Endothelial cell of umbilical vein (primary cell): ENCODE results near the gene ANKRD12. TPM values are rescaled to one million over a fixed set of nuclear protein-coding genes. Genes with fewer than 3 reads are reported as not detected.

Source experiments
- BruUV-seq: library from RNA; stranded (reverse); fragments of 400-500 nt; replicated peaks from 2 replicates; lab custom pipeline; 2021; lab: Mats Ljungman, UMichigan
- CTCF ChIA-PET: fragments of 300-600, 350-600 bp; sonication (Branson Sonifier 250); formaldehyde crosslinking; loops from one replicate; lab custom pipeline; 2021; ENCODE audit warnings: antibody characterized with exemption, inconsistent platforms; lab: Charles Lee
- POLR2A ChIA-PET: fragments of 300-600, 350-600 bp; sonication (Branson Sonifier 250); formaldehyde crosslinking; loops from one replicate; lab custom pipeline; 2021; ENCODE audit warnings: antibody characterized with exemption, inconsistent platforms; lab: Charles Lee
- DNase-seq: peaks from one replicate; pipeline ENCODE4 v3.0.0-alpha.2; 2011; ENCODE audit warnings: low read depth, low spot score
- FAIRE-seq: peaks from 2 replicates; lab custom pipeline; 2011; peaks lifted over from hg19 to GRCh38; lab: Jason Lieb, UNC
- H2AFZ ChIP-seq: 2 replicates; pipeline ENCODE4 v1.6.0; 2012; ENCODE audit warnings: low read depth, low read length, control low read depth, inconsistent platforms
- H3K27ac ChIP-seq: 2 replicates; pipeline ENCODE4 v1.5.1; 2011; ENCODE audit warnings: low read depth, mild to moderate bottlenecking, control low read depth, low read length, moderate library complexity; ENCODE audit not compliant: insufficient read depth
- H3K27me3 ChIP-seq, 2 experiments: 2 replicates each; pipeline versions ENCODE4 v1.6.0 to v1.6.1; 2011; ENCODE audit warnings: low read length in 2 of 2, mixed read lengths in 1 of 2; ENCODE audit not compliant: control insufficient read depth in 2 of 2, insufficient read depth in 2 of 2
- H3K36me3 ChIP-seq, 2 experiments: 2 replicates in 1 of 2; 3 replicates in 1 of 2; pipeline ENCODE4 v1.5.1; 2011; ENCODE audit warnings: low read length in 2 of 2, mild to moderate bottlenecking in 1 of 2, moderate library complexity in 1 of 2; ENCODE audit not compliant: control insufficient read depth in 2 of 2, insufficient read depth in 2 of 2; ENCODE audit errors: extremely low read depth in 1 of 2
- H3K4me1 ChIP-seq: 3 replicates; pipeline ENCODE4 v1.5.1; 2011; ENCODE audit warnings: mild to moderate bottlenecking, low read length; ENCODE audit not compliant: control insufficient read depth, insufficient read depth; ENCODE audit errors: extremely low read depth
- H3K4me2 ChIP-seq: 2 replicates; pipeline ENCODE4 v1.6.1; 2011; ENCODE audit warnings: low read length, control low read depth, mixed read lengths; ENCODE audit not compliant: insufficient read depth
- H3K4me3 ChIP-seq, 3 experiments: fragments of 200-600 bp in 1 of 3; sonication (generic), shearing (Covaris generic) in 1 of 3; replicated peaks in 1 of 3; 2 replicates each; pipeline ENCODE4 v1.5.1; 2011 to 2016; ENCODE audit warnings: control low read depth in 3 of 3, low read length in 3 of 3, mild to moderate bottlenecking in 2 of 3, inconsistent platforms in 1 of 3, low read depth in 1 of 3, moderate library complexity in 1 of 3; ENCODE audit not compliant: insufficient read depth in 1 of 3
- H3K79me2 ChIP-seq: 2 replicates; pipeline ENCODE4 v1.6.0; 2012; ENCODE audit warnings: low read length, inconsistent platforms; ENCODE audit not compliant: control insufficient read depth, insufficient read depth
- H3K9ac ChIP-seq: replicated peaks from 2 replicates; pipeline ENCODE3; 2011; ENCODE audit warnings: low read length, control low read depth; ENCODE audit not compliant: insufficient read depth; ENCODE audit errors: extremely low read depth
- H3K9me1 ChIP-seq: replicated peaks from 3 replicates; pipeline ENCODE4 v1.6.0; 2011; ENCODE audit warnings: mild to moderate bottlenecking, low read length; ENCODE audit not compliant: control insufficient read depth, insufficient read depth; ENCODE audit errors: extremely low read depth
- H3K9me3 ChIP-seq: replicated peaks from 2 replicates; pipeline ENCODE4 v1.5.1; 2012; ENCODE audit warnings: low read length, inconsistent platforms; ENCODE audit not compliant: control insufficient read depth, insufficient read depth
- H4K20me1 ChIP-seq: replicated peaks from 2 replicates; pipeline ENCODE3; 2011; ENCODE audit warnings: mild to moderate bottlenecking, low read length; ENCODE audit not compliant: control insufficient read depth, insufficient read depth; ENCODE audit errors: extremely low read depth
- CTCF ChIP-seq, 2 donors: IDR thresholded peaks; 1 replicate in 1 of 2; 2 replicates in 1 of 2; pipeline ENCODE4 v1.5.1; 2011; ENCODE audit warnings: low read length in 2 of 2, mild to moderate bottlenecking in 2 of 2, moderate library complexity in 2 of 2, control low read depth in 1 of 2, inconsistent platforms in 1 of 2, low read depth in 1 of 2; ENCODE audit not compliant: insufficient read depth in 1 of 2; ENCODE audit errors: extremely low read depth in 1 of 2
- EZH2 ChIP-seq: IDR thresholded peaks from 2 replicates; pipeline ENCODE4 v1.6.1; 2012; ENCODE audit warnings: borderline replicate concordance, low read depth, mild to moderate bottlenecking, moderate library complexity, low read length, inconsistent platforms; ENCODE audit not compliant: severe bottlenecking
- FOS ChIP-seq: IDR thresholded peaks from 2 replicates; pipeline ENCODE4 v1.6.1; 2011; ENCODE audit warnings: mild to moderate bottlenecking, low read length, moderate library complexity, borderline replicate concordance; ENCODE audit not compliant: insufficient read depth
- GATA2 ChIP-seq: IDR thresholded peaks from 2 replicates; pipeline ENCODE4 v1.7.0; 2011; ENCODE audit warnings: low read depth, mild to moderate bottlenecking, moderate library complexity, mixed read lengths, low read length; ENCODE audit not compliant: insufficient read length, insufficient read depth
- JUN ChIP-seq: IDR thresholded peaks from 2 replicates; pipeline ENCODE4 v1.6.1; 2011; ENCODE audit warnings: borderline replicate concordance, low read depth; ENCODE audit not compliant: insufficient read length, insufficient read depth
- MAX ChIP-seq: IDR thresholded peaks from 2 replicates; pipeline ENCODE4 v1.6.1; 2011; ENCODE audit not compliant: insufficient read depth, insufficient read length
- MYC ChIP-seq: IDR thresholded peaks from one replicate; pipeline ENCODE4 v1.6.1; 2011; ENCODE audit warnings: mild to moderate bottlenecking, low read depth, low read length
- POLR2A ChIP-seq: IDR thresholded peaks from 2 replicates; pipeline ENCODE4 v1.6.1; 2012; ENCODE audit warnings: low read depth, mild to moderate bottlenecking, control low read depth, low read length
- POLR2AphosphoS5 ChIP-seq: IDR thresholded peaks from 2 replicates; pipeline ENCODE4 v1.6.1; 2012; ENCODE audit warnings: low read depth, mild to moderate bottlenecking, control low read depth, low read length, moderate library complexity; ENCODE audit not compliant: insufficient read depth
- dilution Hi-C: fragments of 300-500 bp; cut with MboI; formaldehyde crosslinking; loops from one replicate; pipeline ENCODE4 v1.15.0; 2019; ENCODE audit warnings: low sequenced_read_pairs; ENCODE audit not compliant: extremely low pct_ligation_motif_present
- intact Hi-C: fragments of 100-400 bp; cut with micrococcal nuclease; formaldehyde crosslinking; loops from one replicate; pipeline ENCODE4 v1.10.0; 2022
- polyA plus RNA-seq, 4 experiments: library from polyadenylated mRNA; depleted of rRNA in 3 of 4; stranded (reverse) in 3 of 4; unstranded in 1 of 4; fragments of >200 nt; gene quantifications; 2 replicates each; pipeline versions ENCODE4 v1.2.1 to v1.2.3, GENCODE V29; 2011 to 2012; ENCODE audit warnings: missing spikeins in 1 of 4
- total RNA-seq: library from RNA; stranded (reverse); gene quantifications from 2 replicates; pipeline ENCODE4 v1.2.3, GENCODE V29; 2021

Gene ANKRD12
- total and polyA plus RNA-seq, 2 donors (not counting 3 experiments of a cell fraction or from before 2014, with no cell fraction given) = 1.5 to 25.4 TPM

- Histone ChIP-seq H4K20me1 (no peaks in the 10 kb centered on the region), H3K27ac (no peak overlapping the region), H3K36me3 (no peaks in the 10 kb centered on the region), H3K4me1 (no peaks in the 10 kb centered on the region), H3K4me3 (no peak overlapping the region), H3K9ac (no peak overlapping the region), H3K4me2 (no peak overlapping the region), H2AFZ (no peak overlapping the region), H3K79me2 (no peaks in the 10 kb centered on the region), H3K27me3 (no peaks in the 10 kb centered on the region), H3K9me3 (no peaks in the 10 kb centered on the region), H3K9me1 (no peaks in the 10 kb centered on the region)
- FAIRE-seq = no peak
- CTCF ChIA-PET = no interaction called here
- intact Hi-C loops = loop anchor here (10.0 kb wide), 1 partner anchor 229 kb away; no protein-coding TSS in a partner anchor
- dilution Hi-C loops = no loop called here
- no peak for TF ChIP-seq MAX
- TF ChIP-seq GATA2 = no peak
- no peak for TF ChIP-seq FOS
- no peak for TF ChIP-seq POLR2A
- TF ChIP-seq EZH2 = no peak
- no peak for TF ChIP-seq MYC
- TF ChIP-seq JUN = no peak
- TF ChIP-seq POLR2AphosphoS5 = no peak
- TF ChIP-seq CTCF (IDR thresholded peaks at IDR 0.05; ENCODE audit: extremely low read depth in 1 of 2, insufficient read depth in 1 of 2, low read depth in 1 of 2, low read length in 2 of 2) = no peak
- POLR2A ChIA-PET = no interaction called here
- no TSS peak for BruUV-seq
- DNase-seq = no peak
Observed at GRCh38 chr18:9285604-9286003, 149.0 kb downstream of the ANKRD12 start.
